SIG-M5 (cell line): Measurements from ENCODE around the gene PLD1.
"Not testable (repeated sequence)": the region's sequence is repeated elsewhere in the genome, so short reads cannot be mapped to it uniquely, and the experiment has no call there.

Experiments
- DNase-seq: peaks from one replicate; lab custom pipeline; 2025; lab: John Stamatoyannopoulos, UW

PLD1 gene

DNA sequence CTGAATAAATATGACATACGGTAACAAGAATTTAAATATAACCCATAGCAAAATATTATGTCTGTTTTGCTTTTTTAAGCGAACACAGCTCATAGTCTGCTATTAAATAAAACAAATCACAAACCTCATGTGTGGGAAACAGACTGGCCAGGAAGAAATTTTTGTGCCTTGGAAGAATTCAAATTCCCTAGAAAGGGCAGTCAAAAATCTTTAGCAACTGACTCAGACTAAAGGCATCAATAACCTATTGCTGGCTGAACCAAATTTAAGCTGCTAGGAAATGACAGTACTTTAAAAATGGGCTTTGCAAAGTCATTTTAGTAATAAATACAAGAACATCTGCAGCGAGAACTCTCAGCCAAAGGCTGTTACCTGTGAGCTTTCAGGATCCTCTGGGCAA, 151.4 kb downstream of the PLD1 start:
- DNase-seq, result no peak

DNA sequence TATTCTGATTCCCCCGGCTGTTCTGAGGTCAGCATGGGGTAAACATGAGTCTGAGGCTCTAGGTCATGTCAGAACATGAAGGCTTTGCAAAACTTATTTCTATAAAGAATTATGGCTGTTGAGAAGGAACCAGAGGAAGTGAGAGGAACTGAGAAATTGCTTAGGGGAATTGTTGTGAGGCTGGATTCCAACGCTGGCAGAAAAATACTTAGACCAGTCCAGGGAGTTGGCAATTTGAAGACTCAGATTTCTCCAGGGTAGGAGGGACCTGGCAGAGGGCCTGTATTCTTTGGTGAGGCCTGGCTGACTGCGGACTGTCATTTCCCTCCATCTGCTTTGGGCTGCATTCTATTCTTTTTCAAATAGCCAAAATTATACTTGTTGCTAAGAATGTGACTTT, 155.5 kb downstream of the PLD1 start:
- no peak for DNase-seq

DNA sequence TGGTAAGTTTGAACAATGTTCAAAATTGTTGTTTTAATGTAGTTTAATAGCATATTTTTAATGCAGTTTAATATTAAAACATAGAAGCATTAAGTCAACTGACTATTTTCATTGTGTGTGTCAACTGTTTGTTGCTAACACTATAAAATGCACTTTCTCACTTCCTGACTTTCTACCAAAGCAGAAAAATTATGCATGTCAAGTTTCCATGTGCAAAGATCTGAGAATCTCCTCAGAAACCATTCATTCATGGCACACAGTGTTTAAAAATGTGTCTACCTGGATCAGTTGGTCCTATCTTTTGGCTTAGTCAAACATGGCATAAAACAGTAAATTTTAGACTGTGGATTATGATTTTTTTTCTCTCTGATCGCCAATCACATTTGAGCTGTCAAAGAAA, 156.0 kb downstream of the PLD1 start:
- DNase-seq, result no peak

GRCh38 chr3:171653701-171654100, 156.6 kb downstream of the PLD1 start:
- no peak for DNase-seq

DNA sequence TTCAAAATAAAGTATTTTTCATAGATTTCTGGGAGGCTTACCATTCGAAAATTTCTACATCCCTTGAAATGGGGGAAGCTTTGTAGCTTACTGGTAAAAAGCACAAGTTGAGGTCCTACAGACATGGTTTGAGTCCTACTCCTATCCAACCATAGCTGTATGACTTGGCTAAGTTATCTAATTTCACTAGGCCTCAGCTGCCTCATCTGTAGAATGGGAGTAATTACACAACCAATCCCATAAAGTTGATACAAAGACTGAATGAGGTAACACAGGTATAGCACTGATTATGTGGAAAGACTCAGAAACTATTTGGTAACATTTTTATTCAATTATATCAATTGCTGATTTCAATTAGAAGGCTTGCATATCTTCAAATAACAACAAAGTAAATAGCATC, 157.4 kb downstream of the PLD1 start:
- no peak for DNase-seq

DNA sequence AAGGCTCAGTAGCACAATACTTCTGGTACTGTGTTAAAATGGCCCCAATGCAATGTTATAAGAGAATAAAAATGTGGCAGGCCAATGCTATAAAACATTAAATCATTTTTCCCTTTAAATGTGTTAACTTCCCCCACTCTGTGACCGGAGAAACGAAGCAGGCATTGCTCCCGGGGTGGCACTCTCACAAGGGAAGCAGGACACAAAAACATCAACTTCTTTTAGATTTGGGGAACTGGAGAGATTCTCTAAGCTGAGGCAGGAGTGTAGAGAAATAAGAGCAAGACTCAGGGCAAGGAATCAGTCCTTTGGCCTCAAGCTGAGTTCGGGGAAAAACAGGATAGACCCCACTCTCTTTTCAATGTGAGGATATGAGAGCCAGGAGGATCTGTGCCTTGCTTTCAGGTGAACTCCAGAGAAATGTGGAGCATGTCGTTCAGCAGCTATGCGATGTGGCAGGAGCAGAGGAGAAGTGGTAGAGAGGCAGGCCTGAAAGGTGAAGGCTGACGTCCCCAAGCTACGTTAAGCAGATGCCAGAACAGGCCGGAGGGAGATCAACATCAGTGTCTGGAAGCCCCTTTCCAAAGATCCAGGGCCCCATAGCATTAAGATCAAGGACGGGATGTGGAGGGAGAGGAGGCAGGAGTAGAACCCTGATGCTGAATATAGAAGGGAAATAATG, 160.2 kb downstream of the PLD1 start:
- DNase-seq, result no peak

GRCh38 chr3:171649267-171649666, 161.0 kb downstream of the PLD1 start:
- DNase-seq, result no peak

DNA sequence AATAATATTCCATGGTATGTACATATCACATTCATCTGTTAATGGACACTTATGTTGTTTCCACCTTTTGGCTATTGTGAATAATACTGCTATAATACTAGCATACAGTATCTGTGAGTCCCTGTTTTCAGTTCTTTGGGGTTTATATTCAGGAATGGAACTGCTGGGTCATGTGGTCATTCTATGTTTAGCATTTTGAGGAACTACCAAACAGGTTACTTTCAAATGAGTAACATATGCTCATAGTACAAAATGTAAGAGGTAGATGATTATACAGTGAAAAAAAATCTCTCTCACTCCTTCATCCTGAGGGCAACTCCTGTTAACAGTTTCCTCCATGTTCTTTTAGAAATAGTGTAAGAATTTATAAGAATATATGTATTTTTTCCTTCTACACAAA, 162.2 kb downstream of the PLD1 start:
- no peak for DNase-seq

DNA sequence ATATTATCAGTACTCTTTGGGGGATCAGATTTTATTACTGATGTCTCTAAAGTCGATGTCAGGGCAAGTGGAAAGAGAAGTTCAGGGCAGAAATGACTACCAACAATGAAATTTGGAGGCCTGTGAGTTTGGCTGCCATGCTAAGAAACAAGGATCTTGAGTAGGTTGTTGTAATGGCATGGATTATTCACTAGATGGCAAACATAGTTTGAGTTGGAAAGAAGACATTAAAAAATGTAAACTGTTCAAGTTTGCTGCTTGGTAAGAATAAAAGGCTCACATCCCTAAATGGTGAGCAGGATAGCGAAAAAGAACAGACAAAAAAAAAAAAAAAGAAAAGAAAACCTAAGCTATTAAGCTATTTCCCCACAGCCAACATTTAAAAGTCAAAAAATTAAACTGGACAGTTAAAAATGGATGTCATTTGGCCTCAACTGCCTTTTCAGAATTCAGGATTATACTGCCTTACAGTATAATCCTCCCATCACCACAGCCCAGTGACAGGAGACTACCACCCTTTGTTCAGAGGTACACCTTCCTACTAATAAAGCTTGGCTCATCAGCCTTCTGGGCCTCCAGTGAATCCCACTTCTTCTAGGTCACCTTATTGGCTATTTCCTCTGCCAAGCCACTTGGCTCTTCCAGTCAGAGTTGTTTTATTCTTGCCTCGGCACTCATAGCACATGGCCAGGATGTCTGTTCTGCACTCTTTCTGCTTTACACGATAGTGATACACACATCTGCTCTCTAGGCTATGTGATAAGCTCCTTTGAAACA, 163.7 kb downstream of the PLD1 start:
- DNase-seq, result no peak

- no peak for DNase-seq
Observed at GRCh38 chr3:171644681-171645080, 165.6 kb downstream of the PLD1 start.

DNA sequence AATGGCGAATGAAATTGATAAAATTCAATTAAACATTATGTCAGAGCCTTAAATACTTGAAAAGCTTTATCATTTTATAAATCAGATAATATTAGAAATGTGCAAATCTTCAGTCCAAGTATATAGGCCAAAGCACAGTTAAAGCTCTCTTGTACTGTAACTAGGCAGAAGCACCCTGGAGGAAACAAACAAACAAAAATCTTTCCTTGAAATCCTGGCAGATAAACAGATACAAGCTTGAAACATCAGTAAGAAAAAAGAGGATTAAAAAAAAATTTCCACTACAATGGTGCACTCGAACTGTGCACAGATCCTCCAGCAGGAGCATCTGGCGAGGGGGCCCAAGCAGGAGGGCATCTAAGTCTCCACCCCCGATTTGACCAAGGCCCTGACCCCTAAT, 166.6 kb downstream of the PLD1 start:
- DNase-seq, result no peak

GRCh38 chr3:171643033-171643432, 167.2 kb downstream of the PLD1 start:
- DNase-seq, result no peak

DNA sequence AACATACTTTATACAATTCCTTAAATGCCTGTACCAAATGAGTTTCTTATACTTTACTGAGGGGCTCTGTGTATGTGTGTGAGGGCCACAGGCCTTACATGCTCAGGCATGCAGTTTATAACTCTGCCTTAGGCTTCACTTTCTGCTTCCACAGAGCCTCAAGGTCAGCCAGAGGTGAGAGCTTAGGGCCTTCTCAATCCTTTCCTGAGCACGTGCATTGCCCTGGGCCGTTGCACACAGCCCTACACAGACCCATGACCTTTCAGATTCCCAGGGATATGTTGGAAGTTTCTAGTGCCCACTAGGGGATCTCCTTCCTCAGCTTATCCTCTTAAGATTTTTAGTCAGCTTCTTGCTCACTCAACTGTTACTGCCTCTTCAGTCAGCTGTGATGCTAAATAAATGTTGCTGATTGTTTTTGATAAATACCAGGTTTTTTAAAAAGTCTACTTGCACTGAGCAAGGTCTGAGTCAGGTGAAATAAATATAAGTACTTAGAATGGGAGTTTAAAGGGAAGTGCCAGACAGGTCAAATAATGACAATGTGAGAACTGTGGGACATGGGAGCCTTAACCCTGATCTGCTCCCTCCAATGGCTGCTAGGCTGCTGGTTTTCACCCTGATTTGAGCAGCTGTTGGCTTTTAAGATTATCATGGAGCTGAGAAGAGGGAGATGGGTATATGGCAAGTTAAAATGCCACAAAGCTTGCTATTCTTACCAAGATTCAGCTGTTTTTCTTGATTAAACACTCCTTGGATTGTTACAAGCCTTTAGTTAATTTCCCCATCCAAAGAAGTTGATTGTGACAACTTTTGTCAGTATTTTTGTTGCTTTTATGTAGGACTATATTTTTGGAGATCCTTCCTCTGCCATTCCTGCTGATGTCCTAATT, 169.5 kb downstream of the PLD1 start:
- DNase-seq, result no peak

DNA sequence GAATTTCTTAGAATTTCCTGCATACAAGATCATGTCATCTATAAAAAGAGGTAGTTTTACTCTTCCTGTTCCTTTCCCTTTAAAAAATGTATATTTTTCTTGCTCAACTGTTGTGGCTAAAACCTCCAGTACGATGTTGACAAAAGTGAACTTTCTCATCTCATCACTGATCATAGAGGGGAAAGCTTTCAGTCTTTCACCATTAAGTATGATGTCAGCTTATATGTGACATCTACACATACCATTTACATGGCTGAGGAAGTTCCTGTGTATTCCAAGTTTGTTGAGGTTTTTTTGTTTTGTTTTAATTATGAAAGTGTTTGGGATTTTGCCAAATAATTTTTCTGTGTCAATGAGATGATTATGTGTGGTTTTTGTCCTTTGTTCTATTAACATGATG, 173.6 kb downstream of the PLD1 start:
- DNase-seq, result no peak

DNA sequence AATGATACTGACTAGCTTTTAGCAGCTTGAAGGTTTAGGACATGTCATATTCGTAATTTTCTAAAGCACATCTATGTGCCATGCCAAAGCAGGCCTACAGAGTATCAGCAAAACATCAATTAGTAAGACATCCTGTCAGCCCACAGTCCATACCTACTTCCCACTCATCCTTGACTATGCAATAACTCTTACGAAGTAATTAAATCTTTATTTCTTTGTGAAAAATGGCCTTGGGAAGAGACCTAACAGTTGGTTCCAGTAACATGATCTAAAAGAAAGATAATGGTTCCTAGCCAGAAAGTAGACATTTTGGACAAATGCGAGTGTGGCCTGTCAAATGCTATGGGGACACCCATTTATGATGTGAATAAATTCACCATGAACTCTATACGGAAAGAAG, 177.5 kb downstream of the PLD1 start:
- DNase-seq, result no peak

DNA sequence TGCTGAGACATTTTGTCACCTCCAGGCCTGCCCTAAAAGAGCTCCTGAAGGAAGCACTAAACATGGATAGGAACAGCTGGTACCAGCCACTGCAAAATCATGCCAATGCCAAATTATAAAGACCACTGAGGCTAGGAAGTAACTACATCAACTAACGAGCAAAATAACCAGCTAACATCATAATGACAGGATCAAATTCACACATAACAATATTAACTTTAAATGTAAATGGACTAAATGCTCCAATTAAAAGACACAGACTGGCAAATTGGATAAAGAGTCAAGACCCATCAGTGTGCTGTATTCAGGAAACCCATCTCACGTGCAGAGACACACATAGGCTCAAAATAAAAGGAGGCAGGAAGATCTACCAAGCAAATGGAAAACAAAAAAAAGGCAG, 183.5 kb downstream of the PLD1 start:
- not testable (repeated sequence) for DNase-seq

DNA sequence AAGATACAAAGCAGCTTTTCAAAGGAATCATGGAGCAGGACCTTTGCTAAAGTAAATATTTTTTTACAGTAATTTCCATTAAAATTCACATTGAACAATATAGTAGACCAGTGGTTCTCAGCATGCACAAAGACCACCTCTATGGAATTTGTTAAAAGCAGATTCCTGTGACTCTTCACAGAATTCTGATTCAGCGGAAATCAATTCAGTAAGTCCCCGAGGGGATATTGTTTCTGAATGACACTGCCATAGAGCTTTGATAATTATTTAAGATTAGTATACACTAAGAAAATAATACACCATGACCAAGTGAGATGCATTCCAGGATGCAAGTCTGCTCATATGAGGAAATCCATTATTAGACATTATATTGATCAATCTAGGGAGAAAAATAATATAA, 188.2 kb downstream of the PLD1 start:
- no peak for DNase-seq

DNA sequence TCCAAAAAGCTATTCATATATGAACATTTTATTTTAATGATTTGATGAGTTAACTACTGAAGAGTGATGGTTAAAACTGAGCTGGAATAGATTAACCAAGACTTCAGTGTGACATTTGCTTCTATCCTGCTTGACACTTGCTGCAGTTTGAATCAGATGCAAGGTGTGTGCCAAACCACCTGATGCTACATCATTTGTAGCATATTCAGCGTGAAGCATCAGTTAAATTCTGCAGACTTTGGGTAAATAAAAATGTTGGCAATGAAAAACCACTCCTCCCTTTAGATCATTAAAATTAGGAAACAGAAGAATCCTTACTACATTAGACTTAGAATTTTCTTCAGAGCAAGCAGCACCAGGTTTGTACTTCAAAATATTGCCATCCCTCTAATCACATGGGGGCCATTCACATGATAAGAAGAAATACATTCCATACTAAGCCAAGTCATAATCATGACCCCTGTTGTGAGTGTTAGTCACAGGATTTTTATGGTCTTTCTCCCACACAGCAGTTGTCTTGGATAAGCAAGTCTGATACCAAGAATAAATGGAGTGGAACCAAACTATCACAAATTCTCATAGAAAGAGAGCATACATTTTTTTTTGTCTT, 189.4 kb downstream of the PLD1 start:
- no peak for DNase-seq

- no peak for DNase-seq
Observed at GRCh38 chr3:171616798-171617197, 193.5 kb downstream of the PLD1 start.

DNA sequence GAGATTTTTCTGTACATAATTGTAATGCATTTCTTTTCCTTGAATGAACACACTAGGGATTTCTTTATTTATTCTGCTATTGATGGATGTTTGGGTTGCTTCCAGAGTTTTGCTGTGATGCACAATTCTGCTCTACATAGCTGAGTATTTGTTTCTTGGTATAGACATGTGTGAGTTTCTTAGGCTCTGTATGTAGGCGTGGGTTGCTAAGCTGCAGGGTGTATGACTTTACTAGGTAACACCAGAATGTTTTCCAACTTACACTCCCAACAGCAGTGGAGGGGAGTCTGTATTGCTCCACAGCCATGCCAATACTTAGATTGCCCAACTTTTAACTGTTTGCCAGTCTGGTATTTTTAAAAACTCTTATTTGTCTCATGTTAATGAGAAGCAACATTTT, 194.6 kb downstream of the PLD1 start:
- no peak for DNase-seq

GRCh38 chr3:171615281-171615680, 195.0 kb downstream of the PLD1 start:
- no peak for DNase-seq

- DNase-seq, result no peak
Observed at GRCh38 chr3:171614318-171614921, 195.9 kb downstream of the PLD1 start.
